Sigmoid colon (tissue), 7 donors: ENCODE data around the gene ALDH3A2. TPM values are rescaled to one million over a fixed set of nuclear protein-coding genes. Genes with fewer than 3 reads are reported as not detected.
A peak's percentile ranks its signal among the peaks of the same experiment; 100 is the strongest.

Experiments used
- DNase-seq: peaks from one replicate; pipeline ENCODE4 v3.0.0-alpha.2; 2019
- H3K27ac ChIP-seq, 4 donors: fragments of 200-600 bp; sonication (generic); one replicate each; pipeline ENCODE4 v1.5.1; 2016 to 2019; ENCODE audit warnings: mild to moderate bottlenecking in 1 of 4
- H3K27me3 ChIP-seq, 3 donors: fragments of 200-600 bp; sonication (generic); one replicate each; pipeline ENCODE4 v1.5.1; 2019; ENCODE audit warnings: mild to moderate bottlenecking in 1 of 3
- H3K36me3 ChIP-seq, 4 donors: fragments of 200-600 bp; sonication (generic); one replicate each; pipeline ENCODE4 v1.5.1; 2016 to 2019
- H3K4me1 ChIP-seq, 4 donors: fragments of 200-600 bp; sonication (generic); one replicate each; pipeline ENCODE4 v1.5.1; 2017 to 2019
- H3K4me3 ChIP-seq, 4 donors: fragments of 200-600 bp; sonication (generic); one replicate each; pipeline ENCODE4 v1.5.1; 2017 to 2019; ENCODE audit warnings: mild to moderate bottlenecking in 2 of 4, moderate library complexity in 1 of 4
- H3K9me3 ChIP-seq, 4 donors: fragments of 200-600 bp in 3 of 4; sonication (generic) in 3 of 4; one replicate each; pipeline versions ENCODE4 v1.5.1 to v1.6.1; 2013 to 2019
- CTCF ChIP-seq, 4 experiments: fragments of 450-650 bp in 3 of 4; fragments of 200-600 bp in 1 of 4; IDR thresholded peaks; one replicate each; pipeline ENCODE4 v1.5.1; 2016 to 2019; ENCODE audit warnings: antibody characterized with exemption in 4 of 4, mild to moderate bottlenecking in 3 of 4, moderate library complexity in 2 of 4
- EP300 ChIP-seq, 4 donors: sonication (generic); formaldehyde crosslinking; IDR thresholded peaks; one replicate each; pipeline ENCODE4 v1.6.1; 2017; ENCODE audit warnings: antibody characterized with exemption in 4 of 4
- POLR2A ChIP-seq, 2 donors: fragments of 450-650 bp; IDR thresholded peaks; one replicate each; pipeline ENCODE4 v1.6.1; 2016; ENCODE audit warnings: antibody characterized with exemption in 2 of 2, mild to moderate bottlenecking in 2 of 2, moderate library complexity in 2 of 2
- POLR2AphosphoS5 ChIP-seq, 4 donors: sonication (generic); formaldehyde crosslinking; IDR thresholded peaks; one replicate each; pipeline ENCODE4 v1.6.1; 2017; ENCODE audit warnings: antibody characterized with exemption in 4 of 4
- WGBS, 2 donors: extraction: QIAGEN DNeasy Blood & Tissue Kit; methylation state at CpG; one replicate each; pipeline ENCODE4 v1.1.7; 2013; 5-methylcytosine and 5-hydroxymethylcytosine counted together
- intact Hi-C: fragments of 100-400 bp; cut with DNase I; formaldehyde crosslinking; loops from one replicate; pipeline ENCODE4 v1.15.1; 2023
- polyA plus RNA-seq, 3 donors: library from polyadenylated mRNA; stranded (reverse); fragments of 200-250 nt; gene quantifications; one replicate each; pipeline ENCODE4 v1.2.3, GENCODE V29; 2013
- total RNA-seq, 4 donors: library from RNA; depleted of rRNA; stranded (reverse); fragments of >200 nt; gene quantifications; one replicate each; pipeline ENCODE4 v1.1.0, GENCODE V29; 2016
- donor health status: healthy with polysubstance abuse.
- donor health status: Bipolar disorder and iron deficiency.
- donor health status: healthy.

ALDH3A2 gene
- total and polyA plus RNA-seq, 7 donors: 45.0 to 104 (median 58.6) TPM

GRCh38 chr17:19703106-19703827 is 54.7 kb downstream of the ALDH3A2 start:
- Histone ChIP-seq H3K27me3 (no peaks in the 10 kb centered on the region), H3K27ac (peak overlapping the region in 2 of 4 donors; percentile 5 to 7), H3K9me3 (no peaks in the 10 kb centered on the region), H3K4me3 (no peak overlapping the region), H3K4me1 (peaks cover 0 to 12% (median 2%) of the 10 kb centered on the region in 4 donors), H3K36me3 (no peaks in the 10 kb centered on the region)
- TF ChIP-seq POLR2AphosphoS5 (IDR thresholded peaks at IDR 0.05) (no peak), CTCF (IDR thresholded peaks at IDR 0.05) (no peak), EP300 (IDR thresholded peaks at IDR 0.05) (no peak), POLR2A (IDR thresholded peaks at IDR 0.05) (no peak)
- WGBS, 2 donors: 74 to 80% methylated on average over 10 of the region's 10 CpGs
- DNase-seq: no peak
- intact Hi-C loops: no loop called here

GRCh38 chr17:19703828-19704613 is 55.5 kb downstream of the ALDH3A2 start:
- Histone ChIP-seq H3K27me3 (no peaks in the 10 kb centered on the region), H3K9me3 (no peaks in the 10 kb centered on the region), H3K4me1 (peaks cover 0 to 12% (median 2%) of the 10 kb centered on the region in 4 donors), H3K36me3 (no peaks in the 10 kb centered on the region), H3K4me3 (no peak overlapping the region), H3K27ac (peak overlapping the region in 1 of 4 donors; percentile 5)
- no peak for DNase-seq
- TF ChIP-seq POLR2A (IDR thresholded peaks at IDR 0.05) (no peak), POLR2AphosphoS5 (IDR thresholded peaks at IDR 0.05) (no peak), CTCF (IDR thresholded peaks at IDR 0.05) (no peak), EP300 (IDR thresholded peaks at IDR 0.05) (no peak)
- WGBS, 2 donors: 87 to 88% methylated on average over 17 of the region's 17 CpGs
- intact Hi-C loops: no loop called here

- Histone ChIP-seq H3K4me3 (no peak overlapping the region), H3K27ac (no peak overlapping the region), H3K36me3 (no peaks in the 10 kb centered on the region), H3K9me3 (no peaks in the 10 kb centered on the region), H3K4me1 (peaks cover 0 to 12% (median 2%) of the 10 kb centered on the region in 4 donors), H3K27me3 (no peaks in the 10 kb centered on the region)
- TF ChIP-seq EP300 (IDR thresholded peaks at IDR 0.05): no peak
- no peak for TF ChIP-seq POLR2A (IDR thresholded peaks at IDR 0.05)
- TF ChIP-seq CTCF (IDR thresholded peaks at IDR 0.05): no peak
- no peak for TF ChIP-seq POLR2AphosphoS5 (IDR thresholded peaks at IDR 0.05)
- WGBS, 2 donors: 88 to 90% methylated on average over 13 of the region's 13 CpGs
- intact Hi-C loops: no loop called here
- DNase-seq: no peak
Observed at GRCh38 chr17:19705201-19705600, 56.6 kb downstream of the ALDH3A2 start.

- no peak for TF ChIP-seq EP300 (IDR thresholded peaks at IDR 0.05)
- no peak for TF ChIP-seq CTCF (IDR thresholded peaks at IDR 0.05)
- TF ChIP-seq POLR2A (IDR thresholded peaks at IDR 0.05): no peak
- no peak for TF ChIP-seq POLR2AphosphoS5 (IDR thresholded peaks at IDR 0.05)
- peaks cover 0 to 12% (median 2%) of the 10 kb centered on the region in 4 donors for H3K4me1 ChIP-seq
- no peaks in the 10 kb centered on the region for H3K27me3 ChIP-seq
- no peaks in the 10 kb centered on the region for H3K36me3 ChIP-seq
- WGBS, 2 donors: 92% methylated on average over 22 of the region's 22 CpGs
- no peaks in the 10 kb centered on the region for H3K9me3 ChIP-seq
- H3K27ac ChIP-seq: no peak overlapping the region
- H3K4me3 ChIP-seq: no peak overlapping the region
- intact Hi-C loops: no loop called here
- no peak for DNase-seq
Observed at GRCh38 chr17:19705771-19706770, 57.5 kb downstream of the ALDH3A2 start.
